GM21717 (cell line): ENCODE measurements around the gene IPO8.
A peak's percentile ranks its signal among the peaks of the same experiment; 100 is the strongest.

Experiments
- ATAC-seq: cut with Tn5 transposase; IDR thresholded peaks from one replicate; pipeline ENCODE4 v1.9.1; 2021; ENCODE audit warnings: mild to moderate bottlenecking, moderate library complexity; ENCODE audit not compliant: unreplicated experiment

IPO8 gene

GRCh38 chr12:30695199-30696102 is at the start of gene IPO8:
TSS of gene IPO8 (minus strand) at chr12:30695869. CDS start at chr12:30695647, 222 bp downstream.
- ATAC-seq: peak; percentile 80

DNA sequence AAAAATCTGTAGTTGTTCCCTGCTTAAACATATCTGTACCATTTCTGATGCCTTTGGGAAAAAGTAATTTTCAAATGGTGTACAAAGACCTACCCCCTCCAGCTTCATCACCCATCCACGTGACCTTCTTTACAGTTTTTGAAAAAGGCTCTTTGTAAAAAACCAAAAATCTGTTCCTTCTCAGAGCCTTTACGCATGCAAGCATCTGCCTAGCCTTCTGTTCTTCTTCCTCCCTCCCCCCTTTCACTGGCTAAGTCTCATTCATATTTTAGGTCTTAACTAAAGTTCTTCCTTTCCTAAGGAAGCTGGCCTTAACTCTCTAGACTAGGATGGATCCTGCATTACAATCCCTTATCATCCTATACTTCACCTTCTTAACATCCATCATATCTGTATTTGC is 48.7 kb upstream of the IPO8 start:
- no peak for ATAC-seq

GRCh38 chr12:30740274-30740673 is 44.6 kb upstream of the IPO8 start:
- no peak for ATAC-seq

- no peak for ATAC-seq
Measured at GRCh38 chr12:30739020-30739419, 43.4 kb upstream of the IPO8 start.

GRCh38 chr12:30732954-30733637 is 37.4 kb upstream of the IPO8 start:
- ATAC-seq: no peak

GRCh38 chr12:30730011-30730410 is 34.3 kb upstream of the IPO8 start:
- ATAC-seq: no peak

- ATAC-seq: no peak
Measured at GRCh38 chr12:30729547-30729946, 33.9 kb upstream of the IPO8 start.

DNA sequence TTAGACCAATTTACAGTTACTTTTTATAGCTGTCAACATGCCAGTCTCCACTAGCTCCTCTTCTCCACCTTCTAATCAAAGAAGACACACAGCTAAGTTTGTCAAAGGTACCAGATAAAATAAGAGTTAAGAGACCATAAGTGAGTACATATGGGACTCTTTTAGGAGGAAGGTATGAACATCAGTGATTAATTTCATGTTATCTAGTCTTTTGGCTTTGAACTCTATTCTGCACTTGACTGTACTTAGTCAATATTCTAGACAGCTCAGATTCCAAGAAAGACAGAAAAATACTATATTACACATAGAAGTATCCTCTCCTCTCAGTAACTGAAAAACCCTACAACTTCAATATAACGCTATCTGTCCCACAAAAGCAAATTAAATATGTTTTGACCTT is 31.0 kb upstream of the IPO8 start:
- no peak for ATAC-seq

GRCh38 chr12:30725739-30726138 is 30.1 kb upstream of the IPO8 start:
- no peak for ATAC-seq

- no peak for ATAC-seq
Measured at GRCh38 chr12:30719060-30719459, 23.4 kb upstream of the IPO8 start.

GRCh38 chr12:30707613-30708342 is 12.1 kb upstream of the IPO8 start:
- no peak for ATAC-seq

DNA sequence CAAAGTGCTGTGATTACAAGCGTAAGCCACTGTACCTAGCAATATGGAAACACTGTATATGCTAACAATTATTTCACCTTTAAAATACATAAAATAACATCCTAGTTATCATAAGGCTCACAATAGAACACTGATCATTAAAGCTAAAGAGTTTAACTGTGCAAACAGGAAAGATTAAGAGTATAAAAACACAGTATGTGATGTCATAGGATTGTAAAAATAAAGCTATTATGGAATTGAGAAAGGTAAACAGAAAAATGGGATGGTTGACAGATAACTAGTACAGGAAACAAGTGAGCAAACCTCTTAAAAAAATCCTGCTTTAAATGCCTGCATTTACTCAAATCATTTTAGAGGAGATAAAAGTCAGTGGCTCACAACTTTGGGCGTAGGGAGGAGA is 10.8 kb upstream of the IPO8 start:
- no peak for ATAC-seq

- ATAC-seq: no peak
Measured at GRCh38 chr12:30701056-30701455, 5.4 kb upstream of the IPO8 start.

GRCh38 chr12:30700216-30700900 is 4.7 kb upstream of the IPO8 start:
- ATAC-seq: no peak

DNA sequence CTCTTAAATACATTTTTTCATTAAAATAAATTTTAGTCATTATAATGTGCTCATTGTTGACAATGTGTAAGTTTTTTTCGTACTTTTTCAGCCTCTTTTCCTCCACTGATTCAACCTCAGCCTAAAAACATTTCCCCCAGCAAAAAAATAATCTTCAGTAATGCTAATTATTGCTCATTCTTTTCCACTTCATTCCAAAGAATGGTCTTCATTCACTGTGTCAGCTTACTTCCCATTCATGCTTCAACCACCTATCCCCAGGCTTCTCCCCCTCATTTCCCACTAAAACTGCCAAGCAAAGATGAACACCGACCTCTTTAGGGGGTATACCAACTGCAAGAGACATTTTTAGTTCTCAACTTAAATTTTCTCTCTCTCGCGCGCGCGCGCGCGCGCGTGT is 2.7 kb upstream of the IPO8 start:
- no peak for ATAC-seq

DNA sequence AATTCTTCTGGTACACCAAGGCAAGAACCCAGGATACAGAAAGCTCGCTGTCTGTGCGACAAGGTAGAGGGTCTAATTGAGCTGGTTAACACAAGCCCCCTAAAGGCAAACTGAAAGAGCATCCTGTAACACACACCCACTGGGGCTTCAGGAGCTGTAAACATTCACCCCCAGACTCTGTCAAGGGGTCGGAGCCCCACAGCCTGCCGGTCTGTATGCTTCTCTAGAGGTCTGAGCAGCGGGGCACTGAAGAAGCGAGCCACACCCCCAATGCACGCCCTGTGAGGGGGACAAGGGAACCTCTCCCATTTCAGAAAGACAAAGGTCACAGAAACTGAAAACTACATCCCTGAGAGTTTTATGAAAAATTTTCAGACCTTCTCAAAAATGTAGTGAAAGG is 1.3 kb upstream of the IPO8 start:
- ATAC-seq: no peak

DNA sequence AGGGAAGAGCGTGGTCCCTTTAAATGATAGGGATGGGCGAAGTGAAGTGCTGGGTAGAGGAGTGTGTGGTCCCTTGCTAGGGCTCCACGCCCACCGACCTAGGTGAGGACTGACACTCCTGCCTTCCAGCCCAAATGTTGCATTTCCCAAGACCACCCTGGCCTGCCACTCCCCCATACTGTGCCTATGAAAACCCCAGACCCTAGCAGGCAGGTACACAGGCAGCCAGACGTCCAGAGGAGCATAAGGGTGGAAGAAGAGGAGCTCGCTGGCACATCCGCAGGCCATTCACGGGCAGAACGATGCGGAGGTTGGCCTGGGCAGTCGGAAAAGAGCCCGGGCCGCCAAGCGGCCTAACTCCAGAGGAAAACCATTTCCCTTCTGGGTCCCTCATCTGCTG is 817 bp upstream of the IPO8 start:
- ATAC-seq: no peak

DNA sequence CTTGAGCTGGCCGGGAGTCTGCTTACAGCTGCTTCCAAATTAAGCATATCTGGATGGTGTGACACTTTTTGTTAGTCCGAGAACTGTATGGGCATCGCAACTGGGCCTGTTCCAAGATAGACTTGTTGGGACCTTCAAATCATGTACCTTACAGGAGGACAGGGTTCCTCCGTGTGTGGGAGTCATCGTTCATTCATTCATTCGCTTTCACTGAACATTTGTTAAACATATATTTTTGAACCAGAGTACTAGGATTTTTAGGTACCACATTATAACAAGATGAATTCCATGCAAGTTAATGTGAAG is 387 bp upstream of the IPO8 start:
- peak; percentile 31 for ATAC-seq

GRCh38 chr12:30694412-30695198 is 1.1 kb downstream of the IPO8 start:
- ATAC-seq: peak; percentile 30

DNA sequence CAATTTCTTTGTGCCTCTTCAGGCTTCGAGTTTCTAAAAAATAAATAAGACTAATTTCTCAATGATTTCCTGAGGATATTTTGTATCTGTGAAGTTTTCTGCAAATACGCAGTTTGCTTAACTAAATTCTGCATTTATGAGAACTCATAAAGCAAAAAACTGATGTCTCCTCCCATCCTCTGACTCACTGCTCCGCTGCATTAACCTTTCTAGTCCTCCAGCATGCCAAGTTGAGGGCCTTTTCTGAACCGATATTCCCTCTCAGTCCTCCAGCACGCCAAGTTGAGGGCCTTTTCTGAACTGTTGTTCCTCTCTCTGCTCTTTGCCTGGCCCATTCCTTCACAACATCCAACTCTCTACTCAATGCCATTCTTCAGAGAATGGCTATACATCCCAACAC is 3.2 kb downstream of the IPO8 start:
- no peak for ATAC-seq
